ENCODE results near the gene VWA7.

Gene VWA7

DNA sequence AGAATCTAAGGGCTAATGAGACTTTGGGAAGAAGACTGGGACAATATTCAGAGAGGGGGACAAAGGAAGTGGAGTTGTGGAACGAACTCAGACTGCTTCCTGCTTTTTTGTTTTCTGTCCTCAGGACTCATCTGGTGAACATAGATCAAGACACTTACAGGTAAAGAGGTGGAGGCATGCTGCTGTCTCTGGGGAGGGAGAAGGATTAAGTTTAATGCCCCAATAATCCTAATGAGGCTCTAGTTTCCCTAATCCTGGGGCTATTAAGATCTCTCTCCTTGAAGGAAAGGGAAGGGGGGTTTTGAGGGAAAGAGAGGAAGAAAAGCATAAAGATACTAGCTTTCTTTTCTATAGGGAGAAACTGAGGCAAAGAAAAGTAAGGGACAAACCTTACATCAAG is 32.7 kb downstream of the VWA7 start:
- DNase-seq = no peak

DNA sequence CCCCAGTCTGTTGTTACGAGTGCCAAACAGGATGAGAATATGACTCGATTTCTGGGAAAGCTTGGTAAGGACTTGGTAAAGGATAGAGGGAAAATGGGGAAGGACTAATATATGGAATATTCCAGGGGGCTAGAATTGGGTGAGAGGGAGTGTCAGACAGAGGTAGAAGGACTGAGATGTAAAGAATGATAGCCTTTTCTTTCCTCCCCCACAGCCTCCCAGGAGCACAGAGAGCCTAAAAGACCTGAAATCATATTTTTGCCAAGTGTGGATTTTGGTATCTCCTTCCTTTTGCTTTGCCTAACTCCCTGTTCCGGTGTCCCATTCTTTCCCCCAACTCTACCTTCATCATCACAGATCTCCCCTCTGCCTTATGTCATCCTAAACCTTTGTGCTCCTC is 34.2 kb downstream of the VWA7 start:
- no peak for DNase-seq

GRCh38 chr6:31741815-31742214 is 35.3 kb downstream of the VWA7 start:
- no peak for DNase-seq

DNA sequence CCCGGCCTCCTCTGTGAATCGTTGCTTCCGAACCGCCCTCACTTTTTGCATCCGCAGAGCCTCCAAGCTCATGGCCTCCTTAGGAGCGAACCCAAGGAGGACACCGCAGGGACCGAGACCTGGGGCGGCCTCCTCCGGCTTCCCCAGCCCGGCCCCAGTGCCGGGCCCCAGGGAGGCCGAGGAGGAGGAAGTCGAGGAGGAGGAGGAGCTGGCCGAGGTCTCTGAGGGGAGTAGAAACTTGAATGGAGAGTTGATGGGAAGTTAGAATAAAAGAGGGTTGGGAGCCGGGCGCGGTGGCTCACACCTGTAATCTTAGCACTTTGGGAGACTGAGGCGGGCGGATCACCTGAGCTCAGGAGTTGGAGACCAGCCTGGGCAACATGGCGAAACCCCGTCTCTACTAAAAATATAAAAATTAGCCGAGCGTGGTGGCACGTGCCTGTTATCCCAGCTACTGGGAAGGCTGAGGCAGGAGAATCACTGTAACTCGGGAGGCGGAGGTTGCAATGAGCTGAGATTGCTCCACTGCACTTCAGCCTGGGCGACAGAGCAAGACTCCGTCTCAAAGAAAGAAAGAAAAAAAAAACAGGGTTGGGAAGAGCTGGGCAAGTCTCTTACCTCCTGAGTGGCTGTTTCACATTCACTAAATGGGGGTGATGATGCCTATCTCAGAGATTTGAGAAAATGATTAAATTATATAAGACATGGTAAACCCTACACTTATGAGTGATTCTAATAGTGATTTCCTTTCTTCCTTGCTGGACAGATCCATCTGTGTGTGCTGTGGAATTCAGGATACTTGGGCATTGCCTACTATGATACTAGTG is 36.5 kb downstream of the VWA7 start:
- no peak for DNase-seq

DNA sequence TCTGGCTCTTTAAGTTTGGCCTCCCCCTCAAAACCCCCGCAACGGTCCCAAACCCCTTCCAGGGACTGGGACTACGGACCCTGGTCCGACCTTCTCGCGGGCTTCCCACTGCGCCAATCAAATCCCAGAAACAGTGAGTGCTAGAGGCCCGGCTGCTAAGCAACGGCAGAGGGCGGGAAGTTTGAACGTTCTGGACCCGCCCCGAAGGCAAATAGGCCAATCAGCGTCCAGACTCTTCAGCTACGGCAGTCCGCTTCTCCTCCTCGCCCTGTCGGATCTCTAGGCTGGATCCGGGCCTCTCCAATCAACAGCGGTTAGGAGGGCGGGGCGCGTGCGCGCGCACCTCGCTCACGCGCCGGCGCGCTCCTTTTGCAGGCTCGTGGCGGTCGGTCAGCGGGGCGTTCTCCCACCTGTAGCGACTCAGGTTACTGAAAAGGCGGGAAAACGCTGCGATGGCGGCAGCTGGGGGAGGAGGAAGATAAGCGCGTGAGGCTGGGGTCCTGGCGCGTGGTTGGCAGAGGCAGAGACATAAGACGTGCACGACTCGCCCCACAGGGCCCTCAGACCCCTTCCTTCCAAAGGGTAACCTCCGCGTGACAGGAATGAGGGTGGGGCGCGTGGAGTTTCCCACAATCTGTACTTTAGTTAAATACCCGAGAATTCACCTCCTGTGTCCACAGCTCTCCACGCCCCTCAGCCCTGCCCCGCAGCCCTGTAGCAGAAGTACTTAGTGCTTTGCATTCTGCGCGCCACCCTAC is 37.3 kb downstream of the VWA7 start, which contains the start of gene MSH5:
MSH5 (plus strand) TSS at position 367 of the 758 bp plus-strand sequence. CDS start 462 bp downstream, outside the sequence.
- peak; percentile 97 for DNase-seq

DNA sequence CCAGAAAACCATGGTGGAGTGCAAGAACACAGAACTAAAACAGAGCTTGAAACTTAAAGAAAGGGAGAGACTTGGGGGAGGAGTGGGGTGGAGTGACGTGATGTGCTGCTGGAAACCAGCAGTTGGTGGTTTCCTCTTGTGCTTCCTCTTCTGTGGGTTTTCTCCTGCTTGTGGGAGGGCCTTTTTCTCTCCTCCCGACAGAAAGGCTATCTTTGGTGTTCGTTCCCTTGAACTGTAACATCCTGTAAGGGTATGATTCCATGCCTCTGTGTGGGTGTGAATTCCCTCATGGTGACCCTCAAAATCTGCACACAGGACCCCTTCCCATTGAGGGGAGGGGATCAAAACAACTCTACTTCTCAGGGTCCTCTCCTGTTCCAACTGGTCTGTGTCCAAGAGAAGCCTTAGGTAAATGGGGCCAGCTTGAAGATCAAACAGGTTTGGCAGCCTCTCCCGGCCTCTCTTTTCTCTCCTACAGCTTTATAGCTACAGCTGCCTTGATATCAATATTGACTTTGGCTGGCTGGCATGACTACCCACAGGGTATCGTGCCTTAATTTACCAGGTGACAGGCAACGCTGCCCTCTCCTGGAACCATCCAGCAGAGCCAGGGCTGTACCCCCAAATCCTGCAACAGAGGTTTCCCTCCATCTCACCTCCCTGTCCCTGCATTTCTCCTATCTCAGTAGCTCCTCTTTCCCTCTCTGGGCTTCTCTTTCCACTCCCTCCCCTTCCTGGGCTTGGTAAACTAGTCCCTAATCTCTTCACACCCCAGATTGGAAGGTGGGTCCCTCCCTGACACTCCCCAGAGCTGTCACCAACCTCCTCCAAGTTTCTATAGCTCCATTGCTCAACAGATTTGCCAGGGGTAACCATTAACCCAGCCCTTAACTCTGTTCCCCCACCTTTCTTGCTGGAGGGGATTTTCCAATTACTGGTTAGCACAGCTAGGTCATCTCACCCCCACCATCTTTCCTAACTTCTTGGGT is 38.8 kb downstream of the VWA7 start:
- peak; percentile 84 for DNase-seq

DNA sequence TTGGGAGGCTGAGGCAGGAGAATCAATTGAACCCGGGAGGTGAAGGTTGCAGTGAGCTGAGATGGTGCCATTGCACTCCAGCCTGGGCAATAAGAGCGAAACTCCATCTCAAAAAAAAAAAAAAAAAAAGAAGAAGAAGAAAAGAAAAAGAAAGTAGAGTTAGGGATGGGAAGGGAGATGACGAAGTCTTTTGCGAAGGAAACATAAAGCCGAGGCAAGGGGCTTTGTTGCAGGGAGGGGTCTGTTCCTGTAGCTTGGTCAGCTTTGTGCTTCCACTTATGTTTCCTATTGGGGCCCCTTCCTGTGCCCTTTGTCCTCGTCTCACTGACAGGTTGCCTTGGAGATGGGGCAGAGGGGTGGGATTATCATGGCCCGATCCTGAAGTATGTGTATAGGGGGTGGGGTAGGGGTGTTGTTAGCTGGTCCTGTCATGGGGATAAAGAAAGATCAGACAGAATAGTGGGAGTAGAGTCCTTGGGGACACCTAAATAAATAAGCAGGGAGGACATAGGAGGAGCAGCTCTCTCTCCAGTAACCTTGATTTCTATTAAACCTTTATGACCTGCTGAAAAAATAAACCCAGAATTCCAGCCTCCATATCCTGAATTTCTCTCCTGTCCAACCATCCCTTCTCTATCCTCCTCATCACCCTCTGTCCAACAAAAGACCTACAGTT is 39.7 kb downstream of the VWA7 start:
- DNase-seq = peak; percentile 46

- no peak for DNase-seq
Observed at GRCh38 chr6:31736768-31737314, 40.3 kb downstream of the VWA7 start.

DNA sequence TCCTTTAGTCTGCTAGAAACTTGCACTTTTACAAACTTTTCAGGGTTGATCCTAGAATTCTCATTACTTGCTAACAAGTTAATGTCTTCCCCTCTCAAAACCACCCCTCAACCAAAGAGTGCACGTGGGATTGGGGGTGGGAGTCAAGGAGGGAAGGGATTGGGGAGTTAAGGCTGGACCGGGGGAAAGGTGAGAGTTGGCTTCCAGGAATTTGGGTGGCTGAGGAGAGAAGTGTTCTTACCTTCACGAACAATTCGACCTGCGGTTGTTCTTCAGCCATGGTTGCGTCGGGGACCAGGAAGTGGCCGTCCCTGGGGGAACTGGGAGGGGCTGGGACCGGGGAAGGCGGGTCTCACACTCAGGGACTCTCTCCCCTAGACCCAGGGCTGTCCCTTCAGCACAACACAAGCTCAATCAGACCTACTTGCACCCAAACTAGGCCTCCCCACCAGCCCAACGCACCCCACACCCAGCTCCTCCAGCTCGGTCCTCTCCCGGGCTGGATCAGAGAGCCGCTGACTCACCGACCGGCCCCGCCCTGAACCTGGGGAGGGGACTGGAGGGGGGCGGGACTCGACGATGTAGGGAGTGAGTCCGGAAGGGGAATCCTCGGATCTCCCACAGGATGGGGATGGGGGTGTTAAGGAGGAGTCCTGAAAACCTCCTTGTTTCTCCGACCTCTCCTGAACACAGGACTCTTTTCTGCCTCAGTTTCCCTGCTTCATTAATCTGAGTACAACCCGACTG is 40.9 kb downstream of the VWA7 start, which contains the start of gene CLIC1:
CLIC1 (minus strand) TSS at position 510 of the 747 bp plus-strand sequence; CDS start at position 280, 230 bp downstream.
- peak; percentile 82 for DNase-seq

GRCh38 chr6:31734821-31735406 is 42.2 kb downstream of the VWA7 start:
- peak; percentile 84 for DNase-seq

- DNase-seq = peak; percentile 13
Observed at GRCh38 chr6:31734247-31734820, 42.8 kb downstream of the VWA7 start.

DNA sequence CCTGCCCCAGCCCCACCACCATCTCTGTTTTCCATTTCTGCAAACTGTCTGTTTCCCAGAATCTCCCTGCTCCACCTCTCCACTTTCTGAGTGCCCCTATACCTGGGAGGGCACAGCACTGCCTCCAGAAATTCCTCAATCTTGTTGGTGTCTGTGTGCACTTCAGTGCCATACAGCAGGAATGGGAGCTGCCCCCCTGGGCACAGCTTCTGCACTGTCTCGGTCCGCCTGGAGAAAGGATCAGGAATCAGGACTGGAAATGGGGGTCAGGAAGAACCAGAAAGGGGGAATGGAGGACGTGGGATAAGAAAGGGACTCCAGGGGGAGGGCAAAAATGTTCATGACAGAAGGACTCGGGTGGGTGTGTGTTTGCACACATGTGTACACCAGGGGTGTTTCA is 43.4 kb downstream of the VWA7 start:
- no peak for DNase-seq

GRCh38 chr6:31732029-31732428 is 45.1 kb downstream of the VWA7 start:
- DNase-seq = no peak

DNA sequence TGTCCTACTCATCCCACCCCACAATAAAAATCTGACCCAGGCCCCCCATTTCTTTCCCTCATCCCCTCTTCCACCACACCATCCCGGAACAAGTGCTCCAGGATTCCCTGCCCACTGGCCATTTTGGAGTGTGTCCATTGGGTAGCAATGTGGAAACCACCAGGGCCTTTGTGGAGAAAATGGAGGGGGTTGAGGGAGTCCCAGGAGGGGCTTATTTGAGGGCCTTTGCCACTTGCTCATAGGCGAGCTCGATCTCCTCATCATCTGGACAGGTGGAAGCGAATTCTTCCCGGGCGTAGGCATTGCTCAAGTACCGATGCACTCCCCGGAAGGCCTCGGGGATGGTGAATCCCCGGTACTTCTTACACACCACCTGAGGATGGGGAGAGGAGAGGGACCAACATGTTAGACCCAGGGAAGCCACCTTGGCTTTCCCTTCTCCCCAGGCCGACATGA is 46.5 kb downstream of the VWA7 start:
- no peak for DNase-seq

- DNase-seq = peak; percentile 77
Observed at GRCh38 chr6:31729979-31730630, 47.0 kb downstream of the VWA7 start.

- DNase-seq = peak; percentile 85
Observed at GRCh38 chr6:31729515-31729978, 47.6 kb downstream of the VWA7 start.

- no peak for DNase-seq
Observed at GRCh38 chr6:31728767-31729514, 48.2 kb downstream of the VWA7 start, which contains the start of gene DDAH2. Gene DDAH2, minus strand, starts transcription at chr6:31729299. Its CDS starts 138 bp downstream, at chr6:31729161.

Measured in CD4-positive, alpha-beta T cell treated with Interleukin-17A for 1 hour (primary cell).